NCI-H748 (cell line): ENCODE data around the gene WSCD1.

Experiments used
- DNase-seq: peaks from one replicate; lab custom pipeline; 2025; ENCODE audit not compliant: unreplicated experiment; lab: John Stamatoyannopoulos, UW

The WSCD1 gene

DNA sequence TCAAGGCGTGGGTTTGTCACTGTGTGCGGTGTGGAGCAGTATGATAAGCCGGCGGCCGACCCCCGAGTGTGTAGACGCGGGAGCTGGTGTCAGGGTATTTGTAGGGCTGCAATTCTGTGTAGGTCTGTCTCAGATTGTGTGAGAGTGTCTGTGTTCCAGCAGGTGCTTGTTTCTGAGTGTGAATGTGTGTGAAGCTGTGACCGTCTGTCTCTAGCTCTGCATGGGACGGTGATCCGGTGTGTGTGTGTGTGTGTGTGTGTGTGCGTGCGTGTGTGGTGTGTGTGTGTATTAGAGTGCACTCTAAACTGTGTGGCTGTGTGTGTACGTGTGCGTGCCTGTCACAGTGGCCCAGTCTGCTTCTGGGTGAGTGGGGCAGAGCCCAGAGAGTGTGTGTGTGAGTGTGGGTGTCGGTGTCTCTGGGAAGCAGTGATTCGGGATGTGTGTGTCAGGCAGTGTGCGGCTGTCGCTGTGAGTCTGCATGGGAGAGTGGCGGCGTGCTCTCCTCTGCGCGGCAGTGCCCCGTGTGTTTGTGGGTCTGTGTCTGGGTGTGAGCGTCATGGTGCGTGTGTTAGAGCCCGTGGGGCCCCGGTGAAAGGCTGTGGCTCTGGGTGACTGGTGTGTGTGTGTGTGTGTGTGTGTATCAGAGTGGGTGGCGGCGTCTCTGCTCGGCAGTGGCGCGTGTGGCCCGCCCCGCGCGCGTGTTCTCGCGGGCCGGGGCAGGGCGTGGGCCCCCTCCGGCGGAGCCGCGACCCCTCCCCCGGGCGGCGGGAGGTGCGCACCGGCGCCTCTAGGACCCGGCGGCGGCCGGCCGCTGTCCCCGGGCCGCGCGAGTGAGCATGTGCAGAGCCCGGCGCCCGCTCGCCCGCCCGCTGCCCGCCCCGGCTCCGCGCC, at the start of gene WSCD1:
Gene WSCD1, plus strand, starts transcription at position 841 of the 891 bp plus-strand sequence. CDS start 10,280 bp downstream, outside the sequence.
- peak; percentile 80 for DNase-seq

DNA sequence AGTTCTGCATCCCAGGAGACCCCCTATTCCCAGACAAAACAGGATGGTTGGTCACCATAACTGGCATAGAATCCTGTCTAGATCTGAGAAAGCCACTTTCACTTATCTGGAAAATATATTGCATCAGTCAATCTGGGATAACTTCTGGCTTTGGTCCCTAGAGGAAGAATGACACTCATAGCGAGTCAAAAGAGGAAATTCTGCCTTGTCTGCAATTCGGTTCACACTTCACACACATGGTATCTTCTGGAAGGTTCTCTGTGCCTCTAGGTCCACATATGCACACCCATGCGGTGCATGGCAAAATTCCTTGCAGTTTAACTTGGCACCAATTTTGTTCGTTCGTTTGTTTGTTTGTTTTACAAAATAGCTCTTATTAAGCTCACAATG, 49.2 kb upstream of the WSCD1 start:
- DNase-seq, result no peak

DNA sequence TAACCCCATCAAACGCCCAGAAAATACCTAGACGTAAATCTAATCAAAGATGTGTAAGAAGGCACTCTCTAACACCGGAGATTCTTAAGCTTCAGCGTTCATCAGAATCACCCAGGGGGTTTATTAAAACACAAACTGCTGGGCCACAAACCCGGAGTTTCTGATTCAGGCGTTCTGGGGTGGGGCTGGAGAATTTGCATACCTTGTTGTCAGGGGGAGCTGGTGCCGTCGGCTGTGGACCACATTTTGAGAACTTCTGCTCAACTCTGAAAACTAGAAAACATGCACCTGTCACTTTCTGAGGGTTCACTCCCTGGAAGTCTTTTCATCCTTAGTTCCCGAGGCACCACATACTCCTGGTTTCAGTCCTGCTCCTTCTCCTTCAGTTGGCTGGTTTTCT, 48.6 kb upstream of the WSCD1 start:
- no peak for DNase-seq

DNA sequence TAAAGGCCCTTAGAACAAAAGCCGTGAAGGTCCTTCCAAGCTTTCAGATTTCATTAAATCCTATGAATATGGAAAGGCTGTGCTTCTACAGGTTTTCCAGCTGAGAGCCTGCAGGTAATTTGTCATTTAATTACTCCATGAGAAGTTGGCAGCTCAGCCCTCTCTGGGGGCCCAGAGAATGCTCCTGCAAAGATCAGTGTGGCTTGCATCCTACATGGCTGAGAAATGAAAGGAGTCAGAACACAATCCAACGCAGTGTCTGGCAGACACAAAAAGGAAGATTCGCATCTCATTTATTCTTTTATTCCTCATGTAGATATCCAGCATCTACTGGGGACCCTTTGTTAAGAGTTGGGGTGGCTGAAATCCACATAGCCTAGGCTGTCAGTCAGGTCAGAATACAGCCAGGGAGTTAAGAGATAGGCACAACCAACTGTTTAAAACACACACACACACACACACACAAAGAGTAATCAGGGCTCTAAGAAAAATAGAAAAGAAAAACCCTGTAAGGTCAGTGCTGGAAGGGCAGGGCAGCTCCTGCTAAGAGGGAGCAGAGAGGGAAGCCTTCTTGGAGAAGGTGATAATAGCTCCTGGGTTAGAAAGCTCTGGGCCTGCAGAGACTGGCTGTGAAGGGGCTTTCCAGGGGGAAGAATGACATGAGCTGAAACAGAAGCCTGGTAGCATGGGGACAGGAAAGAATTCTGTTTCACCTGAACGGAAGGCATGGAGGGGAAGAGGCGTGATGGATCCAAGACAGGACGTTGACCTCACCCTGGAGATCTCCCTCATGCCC, 46.9 kb upstream of the WSCD1 start:
- no peak for DNase-seq

DNA sequence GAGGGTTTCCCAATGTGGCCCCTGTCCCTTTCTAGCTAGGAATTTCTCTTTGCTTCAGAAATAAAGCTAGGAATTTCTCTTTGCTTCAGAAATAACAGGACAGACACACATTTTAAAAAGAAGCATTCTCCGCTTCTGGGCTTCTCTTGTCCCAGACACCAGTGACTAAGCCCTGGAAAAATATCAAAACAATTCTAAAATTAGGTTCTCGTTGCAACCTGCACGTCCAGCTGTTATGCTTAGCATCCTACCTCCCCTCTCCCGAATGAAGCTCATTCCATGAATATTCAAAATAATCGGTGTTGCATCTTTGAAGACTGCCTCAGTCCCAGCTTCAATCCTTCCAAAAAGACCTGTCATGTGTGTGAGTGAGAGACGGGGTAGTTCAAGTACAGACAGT, 45.6 kb upstream of the WSCD1 start:
- no peak for DNase-seq

DNA sequence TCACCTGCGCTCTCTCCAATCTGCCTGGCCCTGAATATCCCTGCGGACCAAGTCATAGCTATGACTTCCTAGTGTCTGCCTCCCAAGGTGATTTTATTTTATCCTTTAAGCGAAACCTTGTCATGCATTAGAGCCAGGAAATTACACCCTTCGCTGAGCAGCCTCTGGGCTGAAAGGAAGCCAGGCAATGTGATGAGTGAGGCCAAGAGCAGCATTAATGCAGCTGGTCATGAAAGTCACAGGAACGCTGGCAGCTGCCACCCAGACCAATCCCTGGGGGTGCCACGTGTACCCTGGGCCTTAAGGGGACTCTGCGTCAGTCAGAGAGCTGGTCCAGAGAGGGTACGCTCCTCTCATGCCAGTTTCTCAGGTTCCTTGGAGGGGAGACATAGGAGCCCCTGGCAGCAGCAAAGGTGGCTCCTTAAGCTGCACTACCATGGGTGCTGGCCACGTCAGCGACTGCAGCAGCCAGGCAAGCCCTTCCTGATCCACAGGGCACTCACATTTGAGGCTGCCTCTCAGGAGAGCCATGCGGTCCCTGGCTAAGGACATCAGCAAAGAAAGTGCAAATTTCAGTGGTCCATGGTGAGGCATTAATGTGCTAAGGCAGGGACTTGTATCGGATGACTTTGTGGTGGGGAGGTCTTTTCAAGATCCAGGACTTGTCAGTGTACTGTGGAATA, 42.7 kb upstream of the WSCD1 start:
- no peak for DNase-seq

DNA sequence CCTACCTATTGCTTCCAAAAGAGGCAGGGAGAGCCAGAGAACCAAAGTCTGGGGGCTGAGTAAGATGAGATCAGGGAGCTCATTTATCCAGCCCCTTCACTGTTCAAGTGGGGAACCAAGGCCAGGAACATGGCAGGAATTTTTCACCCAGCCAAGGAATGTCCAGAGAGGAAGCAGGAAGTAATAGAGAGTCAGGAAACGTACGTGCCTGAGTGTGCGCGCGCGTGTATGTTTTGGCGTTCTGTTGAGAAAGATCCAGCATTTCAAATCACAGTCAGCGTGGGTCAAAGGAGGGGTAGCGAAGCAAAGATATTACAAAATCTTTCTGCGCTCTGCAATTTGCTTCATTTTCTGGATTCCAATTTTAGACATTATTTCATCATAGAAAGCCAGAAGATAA, 41.9 kb upstream of the WSCD1 start:
- DNase-seq, result no peak

DNA sequence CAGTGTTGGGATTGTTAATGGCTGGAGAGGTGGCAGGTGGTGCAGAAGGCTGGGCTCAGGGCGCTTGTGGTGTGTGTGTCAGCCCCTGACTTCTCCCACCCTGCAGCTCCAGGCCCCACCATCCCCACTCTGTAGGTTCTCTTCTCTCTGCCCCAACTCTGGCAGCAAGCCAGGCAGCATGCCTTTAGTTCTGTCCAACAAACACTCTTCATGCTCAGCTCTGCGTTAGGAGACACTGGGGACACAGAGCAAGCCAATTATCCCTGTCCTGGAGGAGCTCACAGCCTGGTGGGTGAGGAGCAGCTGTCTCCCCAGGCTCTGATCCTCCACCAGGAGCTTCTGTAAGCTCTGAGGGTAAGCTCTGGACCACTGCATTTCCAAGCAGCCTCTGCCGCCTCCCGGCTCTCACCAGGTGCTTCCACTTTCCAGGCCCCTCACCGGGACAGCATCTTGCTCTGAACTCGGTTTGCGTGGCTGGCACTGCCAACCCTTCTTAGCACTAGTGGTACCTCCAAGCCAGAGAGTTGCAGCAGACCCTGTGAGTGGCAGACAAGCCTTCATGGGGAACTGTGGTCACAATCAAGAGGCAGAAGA, 34.3 kb upstream of the WSCD1 start:
- DNase-seq, result peak; percentile 24

DNA sequence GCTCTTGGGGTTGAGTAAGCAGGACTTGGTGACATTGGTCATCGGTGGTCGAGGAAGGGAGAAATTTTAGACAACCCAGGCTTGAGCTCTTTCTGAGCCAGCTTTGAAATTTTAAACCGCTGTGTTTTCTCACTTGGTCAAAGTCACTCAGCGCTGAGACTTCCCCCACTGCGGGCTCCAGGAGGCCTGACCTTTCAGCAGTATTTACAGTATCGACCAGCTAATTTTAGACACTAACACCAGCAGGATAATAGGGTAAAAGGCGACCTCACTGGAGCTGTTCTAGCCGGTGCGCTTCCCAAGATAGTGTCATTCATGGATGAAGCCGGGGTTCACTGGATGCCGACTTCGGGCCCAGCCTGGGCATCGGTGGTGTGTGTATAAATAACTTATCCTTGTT, 29.7 kb upstream of the WSCD1 start:
- DNase-seq, result no peak

DNA sequence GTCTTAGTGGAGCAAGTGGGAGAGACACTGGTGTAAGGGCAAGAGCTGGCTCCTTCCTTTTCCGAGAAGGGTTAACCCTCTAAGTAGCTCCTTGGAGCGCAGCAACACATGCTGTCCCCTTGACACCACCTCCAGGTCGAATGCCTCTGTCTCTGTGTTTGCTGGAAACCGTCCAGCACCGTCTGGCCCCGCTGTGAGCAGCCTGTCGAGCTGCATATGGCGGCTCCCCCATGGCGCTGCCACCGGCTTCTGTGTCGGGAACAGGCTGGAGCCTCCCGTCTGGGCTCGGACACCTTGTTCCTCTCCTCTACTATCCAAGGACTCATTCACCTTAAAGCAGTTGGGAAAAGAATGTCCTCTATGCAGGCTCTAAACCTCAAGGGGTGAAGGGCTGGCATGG, 28.9 kb upstream of the WSCD1 start:
- peak; percentile 50 for DNase-seq

DNA sequence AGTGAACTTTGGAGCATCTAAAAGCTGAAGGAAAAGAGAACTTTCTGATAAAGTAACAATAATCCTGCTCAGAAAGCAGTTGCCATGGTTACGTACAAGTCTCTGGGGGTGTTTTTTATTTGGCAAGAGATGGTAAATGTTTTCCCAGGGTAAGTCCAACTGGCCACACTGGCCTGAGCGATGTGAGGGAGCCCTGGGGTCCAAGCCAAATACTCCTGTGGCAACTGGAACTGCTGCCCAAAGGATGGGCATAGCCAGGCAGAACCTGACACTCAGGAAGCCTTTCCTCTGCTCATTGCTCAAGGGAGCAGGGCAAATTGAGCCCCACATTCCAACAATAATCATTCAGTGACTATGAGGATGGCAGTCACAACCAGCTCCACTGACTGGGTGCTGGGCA, 26.8 kb upstream of the WSCD1 start:
- DNase-seq, result no peak

DNA sequence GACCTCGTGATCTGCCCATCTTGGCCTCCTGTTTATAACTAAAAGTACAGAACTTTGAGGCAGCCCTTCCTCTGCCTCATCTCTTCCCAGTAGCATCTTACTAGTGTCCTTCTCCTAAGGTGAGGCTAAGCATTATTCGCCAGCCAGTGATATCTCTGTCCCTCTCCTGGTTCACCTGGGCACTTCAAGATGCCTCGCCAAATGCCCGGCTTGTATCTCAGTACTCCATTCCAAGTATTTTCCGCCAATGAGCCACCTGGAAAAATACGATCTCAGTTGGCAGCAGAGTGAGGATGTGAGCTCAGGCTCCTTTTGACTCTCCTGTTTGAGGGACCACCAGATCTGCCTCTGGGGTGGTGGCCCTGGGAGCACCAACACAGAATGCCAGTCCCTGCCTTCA, 25.9 kb upstream of the WSCD1 start:
- no peak for DNase-seq

DNA sequence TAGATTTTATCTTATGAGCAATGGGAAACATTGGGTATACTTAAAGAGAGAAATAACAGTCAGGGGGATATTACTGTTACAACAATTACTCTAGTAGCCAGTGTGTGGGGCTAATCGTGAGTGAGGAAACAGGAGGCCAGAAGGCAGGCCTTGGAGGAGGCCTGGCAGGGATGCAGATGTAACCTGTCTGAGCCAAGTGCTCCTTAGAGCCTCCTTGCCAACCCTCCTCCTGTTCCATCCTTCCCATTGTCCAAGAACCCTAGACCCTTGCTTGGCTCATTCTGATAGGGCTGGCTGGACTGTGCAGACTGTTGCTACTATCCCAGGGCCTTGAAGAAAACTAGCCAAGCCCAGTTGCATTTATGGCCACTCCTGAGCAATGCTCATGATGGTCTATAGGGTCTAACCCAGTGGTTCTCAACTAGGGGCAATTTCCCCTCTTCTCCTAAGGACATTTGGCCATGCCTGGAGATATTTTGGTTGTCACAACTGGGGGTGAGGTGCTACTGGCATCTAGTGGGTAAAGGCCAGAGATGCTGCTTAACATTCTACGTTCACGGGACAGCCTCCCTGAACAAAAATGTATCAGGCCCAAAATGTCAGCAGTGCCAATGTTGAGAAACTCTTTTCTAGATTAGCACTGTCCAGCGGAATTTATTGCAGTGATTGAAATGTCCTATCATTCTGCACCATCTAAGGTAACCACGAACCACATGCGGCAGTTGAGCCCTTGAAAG, 24.4 kb upstream of the WSCD1 start:
- DNase-seq, result no peak

DNA sequence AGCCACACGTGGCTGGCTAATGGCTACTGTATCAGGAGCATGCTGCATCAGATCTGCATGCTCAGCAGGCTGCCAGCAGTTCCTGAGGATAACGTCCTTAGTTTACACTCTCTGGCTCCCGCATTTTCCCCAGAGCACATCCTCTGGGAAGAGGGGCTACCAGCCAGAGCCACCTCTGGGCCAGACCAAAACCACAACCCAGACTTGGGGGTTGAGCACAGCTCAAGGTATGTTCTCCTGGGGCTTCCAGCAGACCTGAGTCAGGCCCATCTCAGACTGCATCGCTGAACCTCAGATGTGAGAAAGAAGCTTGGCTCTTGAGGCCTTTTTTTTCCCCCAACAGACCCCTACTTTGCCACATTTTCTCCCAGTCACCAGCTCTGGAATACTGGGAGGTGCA, 23.7 kb upstream of the WSCD1 start:
- no peak for DNase-seq

DNA sequence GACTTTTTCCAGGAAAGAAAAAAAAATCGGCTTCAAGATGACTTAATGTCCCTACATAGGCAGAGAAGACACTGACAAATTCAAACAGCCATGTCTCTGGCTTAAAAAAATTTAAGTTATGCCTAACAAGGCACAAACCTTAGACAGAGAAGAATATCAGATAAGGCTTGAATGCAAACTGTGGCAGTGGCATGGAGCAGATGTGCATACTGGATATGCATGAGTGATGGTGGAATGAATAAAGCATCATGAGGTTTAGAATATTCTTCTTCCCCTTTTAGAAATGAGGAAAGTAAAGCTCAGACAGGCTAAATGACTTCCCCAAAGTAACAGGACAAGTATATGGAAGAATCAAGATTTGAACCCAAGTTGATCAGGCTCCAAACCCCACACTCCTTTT, 23.2 kb upstream of the WSCD1 start:
- no peak for DNase-seq

DNA sequence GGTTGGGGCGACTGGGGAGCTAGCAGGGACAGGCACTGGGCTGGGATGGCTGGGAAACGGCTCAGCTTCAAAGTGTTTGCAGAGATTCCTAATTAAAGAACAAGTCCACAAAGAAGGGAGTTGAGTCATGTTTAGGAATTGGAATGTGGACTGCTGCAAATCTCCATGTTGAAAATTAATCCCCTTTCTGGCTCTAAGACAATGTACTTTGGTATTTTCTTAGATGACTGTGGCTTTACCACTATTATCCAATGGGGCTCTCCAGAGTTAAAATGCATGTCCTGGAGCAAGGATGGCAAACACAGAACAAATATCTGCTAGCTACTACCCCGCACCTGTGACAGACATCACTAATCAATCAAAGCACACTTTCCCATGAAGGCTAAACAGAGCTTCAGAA, 22.2 kb upstream of the WSCD1 start:
- no peak for DNase-seq

DNA sequence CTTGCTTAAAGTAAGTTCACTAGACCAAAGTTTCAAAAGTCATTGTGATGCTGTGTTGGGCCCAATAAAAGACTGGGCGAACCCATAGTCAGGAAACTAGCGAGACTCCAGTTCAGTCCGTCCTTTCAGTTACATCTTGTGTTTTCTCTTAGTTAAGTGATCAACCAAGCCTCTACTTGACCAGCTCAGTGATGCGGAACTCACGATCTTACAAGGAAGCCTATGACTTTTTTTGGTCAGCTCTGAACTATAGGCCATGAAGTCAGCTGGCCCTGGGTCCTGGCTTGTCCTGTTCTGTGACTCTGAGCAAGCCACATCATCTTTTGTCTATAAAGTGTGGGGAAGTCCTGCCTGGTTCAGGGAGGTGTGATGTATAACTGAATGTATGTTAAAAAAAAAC, 21.7 kb upstream of the WSCD1 start:
- DNase-seq, result no peak

DNA sequence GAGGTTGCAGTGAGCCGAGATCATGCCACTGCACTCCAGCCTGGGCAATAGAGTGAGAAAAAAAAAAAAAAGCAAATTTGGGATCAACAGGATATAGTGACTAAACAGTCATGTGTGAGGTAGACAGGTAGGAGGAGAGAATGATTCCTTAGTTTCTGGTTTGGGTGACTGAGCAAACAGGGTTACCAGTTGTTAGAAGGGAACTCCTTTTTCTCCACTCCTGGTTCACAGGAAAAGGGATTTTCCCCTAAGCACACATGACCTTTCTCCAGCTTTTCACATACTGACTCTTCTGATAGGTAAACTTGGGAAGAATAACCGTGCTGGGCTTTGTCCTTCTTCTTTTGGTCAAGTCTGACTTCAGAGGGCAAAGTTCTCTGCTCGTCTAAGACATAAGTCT, 17.3 kb upstream of the WSCD1 start:
- no peak for DNase-seq

DNA sequence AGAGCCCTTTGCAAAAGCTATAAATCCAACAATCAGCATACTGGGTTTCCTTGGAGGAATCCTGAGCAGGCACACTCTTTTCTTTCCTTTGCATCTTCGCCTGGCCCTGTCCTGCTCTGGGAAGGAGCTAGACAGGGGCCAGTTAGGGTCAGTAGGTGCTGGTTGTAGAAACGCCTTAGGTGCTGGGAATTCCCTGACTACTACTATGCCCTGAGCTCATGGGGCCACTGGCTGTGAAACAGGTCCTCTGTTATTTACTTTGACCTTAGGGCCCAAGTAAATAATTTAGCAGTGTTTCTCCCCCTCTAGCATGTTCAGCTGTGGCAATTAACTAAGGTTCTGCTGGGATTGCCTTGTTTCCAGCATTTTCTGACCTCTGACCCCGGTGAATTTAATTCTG, 15.8 kb upstream of the WSCD1 start:
- DNase-seq, result no peak

DNA sequence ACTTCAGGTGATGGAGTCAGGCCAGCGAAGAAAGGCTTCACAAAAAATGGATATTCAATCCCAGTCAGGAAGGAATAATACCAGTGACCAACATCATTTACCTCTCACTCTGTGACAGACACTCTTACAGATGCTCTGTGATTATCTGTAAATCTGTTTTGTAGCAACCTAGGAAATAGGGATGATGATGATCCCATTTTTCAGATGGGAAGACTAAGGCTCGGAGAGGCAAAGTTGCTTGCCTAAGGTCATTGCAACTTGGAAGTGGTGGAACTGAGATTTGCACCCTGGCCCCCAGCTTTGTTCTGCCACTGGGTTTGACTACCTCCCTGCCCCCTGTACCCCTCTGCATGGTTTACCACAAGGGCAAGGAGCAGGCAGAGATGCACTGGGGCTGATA, 14.1 kb upstream of the WSCD1 start:
- DNase-seq, result no peak

DNA sequence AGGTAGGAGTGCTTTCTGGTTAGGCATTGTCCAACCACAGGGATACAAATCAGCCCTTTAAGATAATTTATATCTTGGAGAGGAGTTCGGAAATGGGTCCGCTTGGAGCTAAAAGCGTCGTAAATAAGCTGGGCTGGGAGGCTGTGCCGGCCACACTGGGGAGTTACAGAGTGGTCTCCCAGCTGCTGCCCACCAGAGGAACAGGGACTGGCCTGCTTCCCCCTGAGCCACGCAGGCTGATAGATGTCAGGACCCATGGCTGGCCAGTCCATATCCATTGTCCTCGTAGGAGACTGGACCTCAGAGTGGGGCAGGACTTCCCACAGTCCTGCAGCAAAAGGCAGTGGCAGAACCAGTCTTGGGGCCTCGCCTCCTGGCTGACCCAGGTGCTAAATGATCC, 12.6 kb upstream of the WSCD1 start:
- DNase-seq, result no peak
